GM23338 (cell line): Measurements from ENCODE around the gene IDUA. TPM values are rescaled to one million over a fixed set of nuclear protein-coding genes. Genes with fewer than 3 reads are reported as not detected.

Source experiments
- ATAC-seq: fragments of 200-7000 bp; cut with Tn5 transposase; 3 replicates; pipeline ENCODE4 v1.9.1; 2020
- DNase-seq: peaks from one replicate; pipeline ENCODE4 v3.0.0-alpha.2; 2015; ENCODE audit warnings: low spot score
- H2AFZ ChIP-seq: fragments of 200-600 bp; sonication (generic); 2 replicates; pipeline ENCODE4 v1.8.0; 2016; ENCODE audit warnings: antibody characterized with exemption, mild to moderate bottlenecking, moderate library complexity
- H3F3A ChIP-seq: fragments of 200-600 bp; sonication (generic); replicated peaks from 2 replicates; pipeline ENCODE4 v1.8.0; 2017; ENCODE audit warnings: antibody characterized with exemption, mixed run types, low read depth
- H3K27ac ChIP-seq: fragments of 200-600 bp; sonication (generic); 2 replicates; pipeline ENCODE4 v1.6.1; 2016; ENCODE audit warnings: low read depth
- H3K27me3 ChIP-seq: fragments of 200-600 bp; sonication (generic); 2 replicates; pipeline ENCODE4 v1.8.0; 2016; ENCODE audit warnings: mild to moderate bottlenecking, mixed run types, moderate library complexity; ENCODE audit not compliant: insufficient read depth
- H3K36me3 ChIP-seq: fragments of 200-600 bp; sonication (generic); 2 replicates; pipeline ENCODE4 v1.8.0; 2016; ENCODE audit warnings: mild to moderate bottlenecking; ENCODE audit not compliant: insufficient read depth
- H3K4me1 ChIP-seq: fragments of 200-600 bp; sonication (generic); 2 replicates; pipeline ENCODE4 v1.8.0; 2016; ENCODE audit warnings: mild to moderate bottlenecking, moderate library complexity; ENCODE audit not compliant: insufficient read depth
- H3K4me2 ChIP-seq: fragments of 200-600 bp; sonication (generic); 2 replicates; pipeline ENCODE4 v1.7.1; 2017; ENCODE audit warnings: mixed run types
- H3K4me3 ChIP-seq: fragments of 200-600 bp; sonication (generic); 2 replicates; pipeline ENCODE4 v1.6.1; 2016; ENCODE audit warnings: mixed run types
- H3K79me2 ChIP-seq: fragments of 200-600 bp; sonication (generic); replicated peaks from 2 replicates; pipeline ENCODE4 v1.8.0; 2017; ENCODE audit warnings: mild to moderate bottlenecking; ENCODE audit not compliant: insufficient read depth
- H3K9me2 ChIP-seq: fragments of 200-600 bp; sonication (generic); 2 replicates; pipeline ENCODE4 v1.8.0; 2017; ENCODE audit not compliant: insufficient read depth
- H4K20me1 ChIP-seq: fragments of 200-600 bp; sonication (generic); replicated peaks from 2 replicates; pipeline ENCODE4 v1.8.0; 2017; ENCODE audit warnings: mild to moderate bottlenecking; ENCODE audit not compliant: insufficient read depth
- H3K27ac Mint-ChIP-seq: 2 replicates; pipeline ENCODE4 v1.8.0; 2020; ENCODE audit warnings: inconsistent platforms, mild to moderate bottlenecking, moderate library complexity, mixed read lengths
- H3K27me3 Mint-ChIP-seq: 3 replicates; pipeline ENCODE4 v1.8.0; 2022; ENCODE audit warnings: low read depth, mild to moderate bottlenecking, moderate library complexity, mixed read lengths, inconsistent platforms; ENCODE audit not compliant: insufficient read depth, poor library complexity
- H3K36me3 Mint-ChIP-seq: 3 replicates; pipeline ENCODE4 v1.8.0; 2021; ENCODE audit warnings: low read depth, mild to moderate bottlenecking, inconsistent platforms, moderate library complexity, mixed read lengths
- H3K4me1 Mint-ChIP-seq: 3 replicates; pipeline ENCODE4 v1.8.0; 2020; ENCODE audit warnings: mild to moderate bottlenecking, inconsistent platforms, mixed read lengths
- H3K4me3 Mint-ChIP-seq: 3 replicates; pipeline ENCODE4 v1.8.0; 2021; ENCODE audit warnings: moderate library complexity, mild to moderate bottlenecking, inconsistent platforms, mixed read lengths
- H3K9me3 Mint-ChIP-seq: 3 replicates; pipeline ENCODE4 v1.8.0; 2020; ENCODE audit warnings: moderate library complexity, mild to moderate bottlenecking, inconsistent platforms, mixed read lengths
- CREB1 ChIP-seq: fragments of 250-450 bp; sonication (Bioruptor Pico); IDR thresholded peaks from 2 replicates; pipeline ENCODE4 v1.5.0; 2020; ENCODE audit warnings: low read depth, mild to moderate bottlenecking, moderate library complexity
- EZH2 ChIP-seq: fragments of 200-600 bp; sonication (generic); IDR thresholded peaks from one replicate; pipeline ENCODE4 v1.8.0; 2017; ENCODE audit warnings: antibody characterized with exemption, mild to moderate bottlenecking, low read depth; ENCODE audit not compliant: unreplicated experiment
- EZH2phosphoT487 ChIP-seq: fragments of 200-600 bp; sonication (generic); IDR thresholded peaks from one replicate; pipeline ENCODE4 v1.8.1; 2018; ENCODE audit warnings: antibody characterized with exemption; ENCODE audit not compliant: unreplicated experiment
- JUNB ChIP-seq: IDR thresholded peaks from one replicate; pipeline ENCODE4 v1.6.1; 2016; ENCODE audit warnings: antibody characterized with exemption; ENCODE audit not compliant: unreplicated experiment
- NANOG ChIP-seq: IDR thresholded peaks from 2 replicates; pipeline ENCODE4 v1.6.1; 2016; ENCODE audit warnings: antibody characterized with exemption, borderline replicate concordance
- POLR2AphosphoS5 ChIP-seq: IDR thresholded peaks from 2 replicates; pipeline ENCODE4 v1.6.1; 2016; ENCODE audit warnings: antibody characterized with exemption, low read depth
- STAT1 ChIP-seq: IDR thresholded peaks from one replicate; pipeline ENCODE4 v1.6.1; 2016; ENCODE audit warnings: antibody characterized with exemption; ENCODE audit not compliant: unreplicated experiment
- ZNF114 ChIP-seq: fragments of 250-450 bp; sonication (Bioruptor Pico); IDR thresholded peaks from 2 replicates; pipeline ENCODE4 v1.5.0; 2020; ENCODE audit warnings: mild to moderate bottlenecking, moderate library complexity
- ZNF331 ChIP-seq: fragments of 250-450 bp; sonication (Bioruptor Pico); IDR thresholded peaks from 2 replicates; pipeline ENCODE4 v1.5.0; 2020; ENCODE audit warnings: low read depth, mild to moderate bottlenecking, moderate library complexity
- polyA plus RNA-seq: library from polyadenylated mRNA; unstranded; fragments of >200 nt; fragmentation: Nextera tagmentation; extraction: Ambion mirVana; gene quantifications from 2 replicates; pipeline ENCODE4 v1.2.1, GENCODE V29; 2016
- total RNA-seq: library from RNA; depleted of rRNA; stranded (reverse); fragments of >200 nt; shearing (Covaris generic); gene quantifications from 2 replicates; pipeline ENCODE4 v1.2.3, GENCODE V29; 2014
- TF ChIP-seq, protein P1 (sequence below), 2 experiments: fragments of 200-600 bp in 1 of 2; sonication (generic) in 1 of 2; conservative IDR thresholded peaks; 2 replicates each; pipeline versions ENCODE4 v1.5.1 to v1.6.1; 2016 to 2017; ENCODE audit warnings: antibody characterized with exemption in 2 of 2, low read depth in 2 of 2, mild to moderate bottlenecking in 2 of 2, moderate library complexity in 1 of 2
- TF ChIP-seq, protein P2 (sequence below): IDR thresholded peaks from one replicate; pipeline ENCODE4 v1.6.1; 2018; ENCODE audit warnings: antibody characterized with exemption; ENCODE audit not compliant: unreplicated experiment
- TF ChIP-seq, protein P3 (sequence below): IDR thresholded peaks from 2 replicates; pipeline ENCODE4 v1.6.1; 2016; ENCODE audit warnings: antibody characterized with exemption
- TF ChIP-seq, protein P4 (sequence below): fragments of 250-450 bp; sonication (Bioruptor Pico); IDR thresholded peaks from 2 replicates; pipeline ENCODE4 v1.5.0; 2020; ENCODE audit warnings: mild to moderate bottlenecking, moderate library complexity

The IDUA gene
- total and polyA plus RNA-seq, 2 experiments from 2014 or later, result 1.3 to 6.1 TPM

DNA sequence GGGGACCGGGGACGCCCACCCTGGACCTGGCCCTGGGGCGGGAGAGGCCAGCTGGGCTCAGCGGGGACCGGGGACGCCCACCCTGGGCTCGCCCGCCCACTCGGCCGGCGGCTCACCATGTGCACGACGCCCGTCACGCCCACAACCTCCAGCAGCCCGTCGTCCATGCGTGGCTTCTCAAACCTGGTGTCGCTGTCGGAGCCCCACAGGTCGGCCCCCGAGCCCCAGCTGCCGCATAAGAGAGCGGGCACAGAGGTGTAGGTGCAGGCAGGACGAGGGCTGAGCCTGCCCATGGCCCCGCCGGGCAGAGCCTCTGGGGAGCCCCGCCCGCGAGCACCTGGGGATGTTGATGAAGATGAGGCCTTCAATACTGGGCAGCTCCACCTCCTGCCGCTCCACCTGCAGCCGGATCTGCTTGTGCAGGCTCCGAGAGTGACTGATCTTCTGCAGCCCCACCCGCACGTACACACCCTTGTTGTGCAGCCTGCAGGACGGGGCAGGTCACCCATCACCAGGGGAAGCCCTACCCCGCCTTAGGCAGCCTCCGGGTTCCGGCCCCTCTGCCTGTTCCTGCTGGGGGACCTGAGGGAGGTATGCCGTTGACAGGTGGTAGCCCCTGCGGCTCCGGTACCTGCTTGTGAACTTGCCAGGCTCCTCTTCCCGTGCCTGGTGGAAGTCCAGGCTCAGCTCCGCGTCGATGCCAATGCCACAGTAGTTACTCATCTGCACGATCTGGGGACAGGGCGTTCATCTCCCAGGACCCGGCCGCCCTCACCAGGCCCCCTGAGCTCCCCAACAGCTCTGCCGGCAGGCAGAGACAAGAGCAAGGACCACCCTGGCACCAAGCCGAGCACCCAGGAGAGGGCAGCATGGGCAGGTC lies 25.3 kb upstream of the IDUA start:
- TF ChIP-seq ZNF331 (CRISPR knock-in tag), result no peak
- TF ChIP-seq, protein P1, sequence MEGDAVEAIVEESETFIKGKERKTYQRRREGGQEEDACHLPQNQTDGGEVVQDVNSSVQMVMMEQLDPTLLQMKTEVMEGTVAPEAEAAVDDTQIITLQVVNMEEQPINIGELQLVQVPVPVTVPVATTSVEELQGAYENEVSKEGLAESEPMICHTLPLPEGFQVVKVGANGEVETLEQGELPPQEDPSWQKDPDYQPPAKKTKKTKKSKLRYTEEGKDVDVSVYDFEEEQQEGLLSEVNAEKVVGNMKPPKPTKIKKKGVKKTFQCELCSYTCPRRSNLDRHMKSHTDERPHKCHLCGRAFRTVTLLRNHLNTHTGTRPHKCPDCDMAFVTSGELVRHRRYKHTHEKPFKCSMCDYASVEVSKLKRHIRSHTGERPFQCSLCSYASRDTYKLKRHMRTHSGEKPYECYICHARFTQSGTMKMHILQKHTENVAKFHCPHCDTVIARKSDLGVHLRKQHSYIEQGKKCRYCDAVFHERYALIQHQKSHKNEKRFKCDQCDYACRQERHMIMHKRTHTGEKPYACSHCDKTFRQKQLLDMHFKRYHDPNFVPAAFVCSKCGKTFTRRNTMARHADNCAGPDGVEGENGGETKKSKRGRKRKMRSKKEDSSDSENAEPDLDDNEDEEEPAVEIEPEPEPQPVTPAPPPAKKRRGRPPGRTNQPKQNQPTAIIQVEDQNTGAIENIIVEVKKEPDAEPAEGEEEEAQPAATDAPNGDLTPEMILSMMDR (conservative IDR thresholded peaks at IDR 0.05; ENCODE audit: low read depth in 2 of 2), result no peak
- TF ChIP-seq CREB1, result no peak
- no peak for TF ChIP-seq EZH2
- TF ChIP-seq ZNF114 (CRISPR knock-in tag), result no peak
- TF ChIP-seq EZH2phosphoT487, result no peak
- TF ChIP-seq, protein P2, sequence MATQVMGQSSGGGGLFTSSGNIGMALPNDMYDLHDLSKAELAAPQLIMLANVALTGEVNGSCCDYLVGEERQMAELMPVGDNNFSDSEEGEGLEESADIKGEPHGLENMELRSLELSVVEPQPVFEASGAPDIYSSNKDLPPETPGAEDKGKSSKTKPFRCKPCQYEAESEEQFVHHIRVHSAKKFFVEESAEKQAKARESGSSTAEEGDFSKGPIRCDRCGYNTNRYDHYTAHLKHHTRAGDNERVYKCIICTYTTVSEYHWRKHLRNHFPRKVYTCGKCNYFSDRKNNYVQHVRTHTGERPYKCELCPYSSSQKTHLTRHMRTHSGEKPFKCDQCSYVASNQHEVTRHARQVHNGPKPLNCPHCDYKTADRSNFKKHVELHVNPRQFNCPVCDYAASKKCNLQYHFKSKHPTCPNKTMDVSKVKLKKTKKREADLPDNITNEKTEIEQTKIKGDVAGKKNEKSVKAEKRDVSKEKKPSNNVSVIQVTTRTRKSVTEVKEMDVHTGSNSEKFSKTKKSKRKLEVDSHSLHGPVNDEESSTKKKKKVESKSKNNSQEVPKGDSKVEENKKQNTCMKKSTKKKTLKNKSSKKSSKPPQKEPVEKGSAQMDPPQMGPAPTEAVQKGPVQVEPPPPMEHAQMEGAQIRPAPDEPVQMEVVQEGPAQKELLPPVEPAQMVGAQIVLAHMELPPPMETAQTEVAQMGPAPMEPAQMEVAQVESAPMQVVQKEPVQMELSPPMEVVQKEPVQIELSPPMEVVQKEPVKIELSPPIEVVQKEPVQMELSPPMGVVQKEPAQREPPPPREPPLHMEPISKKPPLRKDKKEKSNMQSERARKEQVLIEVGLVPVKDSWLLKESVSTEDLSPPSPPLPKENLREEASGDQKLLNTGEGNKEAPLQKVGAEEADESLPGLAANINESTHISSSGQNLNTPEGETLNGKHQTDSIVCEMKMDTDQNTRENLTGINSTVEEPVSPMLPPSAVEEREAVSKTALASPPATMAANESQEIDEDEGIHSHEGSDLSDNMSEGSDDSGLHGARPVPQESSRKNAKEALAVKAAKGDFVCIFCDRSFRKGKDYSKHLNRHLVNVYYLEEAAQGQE, result no peak
- TF ChIP-seq, protein P3, sequence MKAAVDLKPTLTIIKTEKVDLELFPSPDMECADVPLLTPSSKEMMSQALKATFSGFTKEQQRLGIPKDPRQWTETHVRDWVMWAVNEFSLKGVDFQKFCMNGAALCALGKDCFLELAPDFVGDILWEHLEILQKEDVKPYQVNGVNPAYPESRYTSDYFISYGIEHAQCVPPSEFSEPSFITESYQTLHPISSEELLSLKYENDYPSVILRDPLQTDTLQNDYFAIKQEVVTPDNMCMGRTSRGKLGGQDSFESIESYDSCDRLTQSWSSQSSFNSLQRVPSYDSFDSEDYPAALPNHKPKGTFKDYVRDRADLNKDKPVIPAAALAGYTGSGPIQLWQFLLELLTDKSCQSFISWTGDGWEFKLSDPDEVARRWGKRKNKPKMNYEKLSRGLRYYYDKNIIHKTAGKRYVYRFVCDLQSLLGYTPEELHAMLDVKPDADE, result no peak
- no peak for TF ChIP-seq POLR2AphosphoS5
- TF ChIP-seq, protein P4, sequence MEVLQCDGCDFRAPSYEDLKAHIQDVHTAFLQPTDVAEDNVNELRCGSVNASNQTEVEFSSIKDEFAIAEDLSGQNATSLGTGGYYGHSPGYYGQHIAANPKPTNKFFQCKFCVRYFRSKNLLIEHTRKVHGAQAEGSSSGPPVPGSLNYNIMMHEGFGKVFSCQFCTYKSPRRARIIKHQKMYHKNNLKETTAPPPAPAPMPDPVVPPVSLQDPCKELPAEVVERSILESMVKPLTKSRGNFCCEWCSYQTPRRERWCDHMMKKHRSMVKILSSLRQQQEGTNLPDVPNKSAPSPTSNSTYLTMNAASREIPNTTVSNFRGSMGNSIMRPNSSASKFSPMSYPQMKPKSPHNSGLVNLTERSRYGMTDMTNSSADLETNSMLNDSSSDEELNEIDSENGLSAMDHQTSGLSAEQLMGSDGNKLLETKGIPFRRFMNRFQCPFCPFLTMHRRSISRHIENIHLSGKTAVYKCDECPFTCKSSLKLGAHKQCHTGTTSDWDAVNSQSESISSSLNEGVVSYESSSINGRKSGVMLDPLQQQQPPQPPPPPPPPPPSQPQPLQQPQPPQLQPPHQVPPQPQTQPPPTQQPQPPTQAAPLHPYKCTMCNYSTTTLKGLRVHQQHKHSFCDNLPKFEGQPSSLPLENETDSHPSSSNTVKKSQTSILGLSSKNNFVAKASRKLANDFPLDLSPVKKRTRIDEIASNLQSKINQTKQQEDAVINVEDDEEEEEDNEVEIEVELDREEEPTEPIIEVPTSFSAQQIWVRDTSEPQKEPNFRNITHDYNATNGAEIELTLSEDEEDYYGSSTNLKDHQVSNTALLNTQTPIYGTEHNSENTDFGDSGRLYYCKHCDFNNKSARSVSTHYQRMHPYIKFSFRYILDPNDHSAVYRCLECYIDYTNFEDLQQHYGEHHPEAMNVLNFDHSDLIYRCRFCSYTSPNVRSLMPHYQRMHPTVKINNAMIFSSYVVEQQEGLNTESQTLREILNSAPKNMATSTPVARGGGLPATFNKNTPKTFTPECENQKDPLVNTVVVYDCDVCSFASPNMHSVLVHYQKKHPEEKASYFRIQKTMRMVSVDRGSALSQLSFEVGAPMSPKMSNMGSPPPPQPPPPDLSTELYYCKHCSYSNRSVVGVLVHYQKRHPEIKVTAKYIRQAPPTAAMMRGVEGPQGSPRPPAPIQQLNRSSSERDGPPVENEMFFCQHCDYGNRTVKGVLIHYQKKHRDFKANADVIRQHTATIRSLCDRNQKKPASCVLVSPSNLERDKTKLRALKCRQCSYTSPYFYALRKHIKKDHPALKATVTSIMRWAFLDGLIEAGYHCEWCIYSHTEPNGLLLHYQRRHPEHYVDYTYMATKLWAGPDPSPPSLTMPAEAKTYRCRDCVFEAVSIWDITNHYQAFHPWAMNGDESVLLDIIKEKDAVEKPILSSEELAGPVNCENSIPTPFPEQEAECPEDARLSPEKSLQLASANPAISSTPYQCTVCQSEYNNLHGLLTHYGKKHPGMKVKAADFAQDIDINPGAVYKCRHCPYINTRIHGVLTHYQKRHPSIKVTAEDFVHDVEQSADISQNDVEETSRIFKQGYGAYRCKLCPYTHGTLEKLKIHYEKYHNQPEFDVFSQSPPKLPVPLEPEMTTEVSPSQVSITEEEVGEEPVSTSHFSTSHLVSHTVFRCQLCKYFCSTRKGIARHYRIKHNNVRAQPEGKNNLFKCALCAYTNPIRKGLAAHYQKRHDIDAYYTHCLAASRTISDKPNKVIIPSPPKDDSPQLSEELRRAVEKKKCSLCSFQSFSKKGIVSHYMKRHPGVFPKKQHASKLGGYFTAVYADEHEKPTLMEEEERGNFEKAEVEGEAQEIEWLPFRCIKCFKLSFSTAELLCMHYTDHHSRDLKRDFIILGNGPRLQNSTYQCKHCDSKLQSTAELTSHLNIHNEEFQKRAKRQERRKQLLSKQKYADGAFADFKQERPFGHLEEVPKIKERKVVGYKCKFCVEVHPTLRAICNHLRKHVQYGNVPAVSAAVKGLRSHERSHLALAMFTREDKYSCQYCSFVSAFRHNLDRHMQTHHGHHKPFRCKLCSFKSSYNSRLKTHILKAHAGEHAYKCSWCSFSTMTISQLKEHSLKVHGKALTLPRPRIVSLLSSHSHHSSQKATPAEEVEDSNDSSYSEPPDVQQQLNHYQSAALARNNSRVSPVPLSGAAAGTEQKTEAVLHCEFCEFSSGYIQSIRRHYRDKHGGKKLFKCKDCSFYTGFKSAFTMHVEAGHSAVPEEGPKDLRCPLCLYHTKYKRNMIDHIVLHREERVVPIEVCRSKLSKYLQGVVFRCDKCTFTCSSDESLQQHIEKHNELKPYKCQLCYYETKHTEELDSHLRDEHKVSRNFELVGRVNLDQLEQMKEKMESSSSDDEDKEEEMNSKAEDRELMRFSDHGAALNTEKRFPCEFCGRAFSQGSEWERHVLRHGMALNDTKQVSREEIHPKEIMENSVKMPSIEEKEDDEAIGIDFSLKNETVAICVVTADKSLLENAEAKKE (CRISPR knock-in tag), result no peak
- TF ChIP-seq JUNB, result no peak
- no peak for TF ChIP-seq NANOG
- TF ChIP-seq STAT1, result no peak
- H3F3A ChIP-seq, result no peaks in the 10 kb centered on the region
- no peak overlapping the region for H3K4me2 ChIP-seq
- no peak overlapping the region for H3K27ac ChIP-seq
- Mint-ChIP-seq H3K27me3 (peaks cover 6% of the 10 kb centered on the region), H3K4me1 (no peaks in the 10 kb centered on the region), H3K9me3 (no peaks in the 10 kb centered on the region), H3K27ac (no peak overlapping the region), H3K4me3 (no peak overlapping the region), H3K36me3 (no peaks in the 10 kb centered on the region)
- H3K36me3 ChIP-seq, result no peaks in the 10 kb centered on the region
- no peak for DNase-seq
- no peak overlapping the region for H3K4me3 ChIP-seq
- H3K27me3 ChIP-seq, result no peaks in the 10 kb centered on the region
- no peak overlapping the region for H2AFZ ChIP-seq
- no peaks in the 10 kb centered on the region for H3K4me1 ChIP-seq
- no peak for ATAC-seq
- H4K20me1 ChIP-seq, result no peaks in the 10 kb centered on the region; the same call in 1 of the 2 replicates
- H3K79me2 ChIP-seq, result no peaks in the 10 kb centered on the region
- H3K9me2 ChIP-seq, result no peaks in the 10 kb centered on the region
